Loucy (cell line): ENCODE results near the gene GSK3B.

Experiments used
- H2AFZ ChIP-seq: fragments of 200-600 bp; sonication (generic); 2 replicates; pipeline ENCODE4 v1.6.0; 2016; ENCODE audit warnings: antibody characterized with exemption, mild to moderate bottlenecking, low read length, moderate library complexity
- H3F3A ChIP-seq: fragments of 200-600 bp; 2 replicates; pipeline ENCODE4 v1.6.0; 2016; ENCODE audit warnings: antibody characterized with exemption, low read depth, mild to moderate bottlenecking
- H3K27me3 ChIP-seq: fragments of 200-600 bp; sonication (generic); 2 replicates; pipeline ENCODE4 v1.6.1; 2014; ENCODE audit warnings: low read length, mild to moderate bottlenecking; ENCODE audit not compliant: insufficient read depth, poor library complexity, severe bottlenecking
- H3K36me3 ChIP-seq: fragments of 200-600 bp; sonication (generic); 2 replicates; pipeline ENCODE4 v1.6.1; 2016; ENCODE audit warnings: low read length; ENCODE audit not compliant: insufficient read depth
- H3K4me1 ChIP-seq: fragments of 200-600 bp; sonication (generic); 2 replicates; pipeline ENCODE4 v1.5.1; 2014; ENCODE audit warnings: low read length, mild to moderate bottlenecking; ENCODE audit not compliant: insufficient read depth, poor library complexity, severe bottlenecking
- H3K4me2 ChIP-seq: fragments of 200-600 bp; sonication (generic); 2 replicates; pipeline ENCODE4 v1.6.0; 2014; ENCODE audit warnings: antibody characterized with exemption, low read length, low read depth, mild to moderate bottlenecking; ENCODE audit not compliant: poor library complexity, severe bottlenecking
- H3K4me3 ChIP-seq: fragments of 200-600 bp; sonication (generic); 2 replicates; pipeline ENCODE4 v1.5.1; 2014; ENCODE audit warnings: low read length, mild to moderate bottlenecking, mixed read lengths; ENCODE audit not compliant: poor library complexity, severe bottlenecking
- H3K79me2 ChIP-seq: fragments of 200-600 bp; sonication (generic); 2 replicates; pipeline ENCODE4 v1.6.1; 2014; ENCODE audit warnings: low read length; ENCODE audit not compliant: insufficient read depth
- H3K9ac ChIP-seq: fragments of 200-600 bp; sonication (generic); 2 replicates; pipeline ENCODE4 v1.6.0; 2014; ENCODE audit warnings: mild to moderate bottlenecking, low read depth, low read length, moderate library complexity; ENCODE audit not compliant: poor library complexity, severe bottlenecking
- H3K9me2 ChIP-seq: fragments of 200-600 bp; sonication (generic); replicated peaks from 2 replicates; pipeline ENCODE4 v1.6.1; 2016; ENCODE audit warnings: low read depth, low read length, mixed read lengths
- H3K9me3 ChIP-seq: fragments of 200-600 bp; sonication (generic); 2 replicates; pipeline ENCODE4 v1.6.1; 2014; ENCODE audit warnings: mild to moderate bottlenecking, antibody characterized with exemption, low read length, low read depth; ENCODE audit not compliant: insufficient read depth
- H4K20me1 ChIP-seq: fragments of 200-600 bp; sonication (generic); 2 replicates; pipeline ENCODE4 v1.6.0; 2014; ENCODE audit warnings: antibody characterized with exemption, low read length, mild to moderate bottlenecking; ENCODE audit not compliant: insufficient read depth, poor library complexity, severe bottlenecking
- CTCF ChIP-seq: fragments of 200-600 bp; sonication (generic); conservative IDR thresholded peaks from 2 replicates; pipeline ENCODE4 v1.5.1; 2014; ENCODE audit warnings: mild to moderate bottlenecking, antibody characterized with exemption, low read length
- EZH2phosphoT487 ChIP-seq: fragments of 200-600 bp; IDR thresholded peaks from 2 replicates; pipeline ENCODE4 v1.6.1; 2018; ENCODE audit warnings: antibody characterized with exemption, mild to moderate bottlenecking, moderate library complexity, borderline replicate concordance

The GSK3B gene

GRCh38 chr3:119826711-119827608, 267.3 kb downstream of the GSK3B start:
- Histone ChIP-seq H3K4me1 (no peaks in the 10 kb centered on the region), H3K79me2 (peaks cover 4% of the 10 kb centered on the region; the same call in 1 of the 2 replicates), H3K9ac (no peak overlapping the region), H3K4me3 (no peak overlapping the region), H2AFZ (no peak overlapping the region), H3K9me3 (no peaks in the 10 kb centered on the region), H3K4me2 (no peak overlapping the region), H4K20me1 (peaks cover 13% of the 10 kb centered on the region), H3K27me3 (no peaks in the 10 kb centered on the region), H3K36me3 (peaks cover 41% of the 10 kb centered on the region; the same call in 1 of the 2 replicates), H3K9me2 (no peaks in the 10 kb centered on the region), H3F3A (no peaks in the 10 kb centered on the region; the same call in 1 of the 2 replicates)
- TF ChIP-seq CTCF (no peak), EZH2phosphoT487 (no peak)

GRCh38 chr3:119825820-119826219, 268.4 kb downstream of the GSK3B start:
- Histone ChIP-seq H3K9me3 (no peaks in the 10 kb centered on the region), H3K79me2 (peaks cover 4% of the 10 kb centered on the region; the same call in 1 of the 2 replicates), H3K4me3 (no peak overlapping the region), H3K27me3 (no peaks in the 10 kb centered on the region), H3K4me2 (no peak overlapping the region), H3K36me3 (peaks cover 34% of the 10 kb centered on the region; the same call in 1 of the 2 replicates), H2AFZ (no peak overlapping the region), H3F3A (no peaks in the 10 kb centered on the region; the same call in 1 of the 2 replicates), H3K9ac (no peak overlapping the region), H3K9me2 (no peaks in the 10 kb centered on the region), H3K4me1 (no peaks in the 10 kb centered on the region), H4K20me1 (peaks cover 8% of the 10 kb centered on the region)
- TF ChIP-seq EZH2phosphoT487, result no peak
- no peak for TF ChIP-seq CTCF

GRCh38 chr3:119819806-119820205, 274.4 kb downstream of the GSK3B start:
- Histone ChIP-seq H3K9me3 (no peaks in the 10 kb centered on the region), H3K4me2 (no peak overlapping the region), H3F3A (no peaks in the 10 kb centered on the region; the same call in 1 of the 2 replicates), H3K4me1 (no peaks in the 10 kb centered on the region), H3K79me2 (no peaks in the 10 kb centered on the region), H3K9me2 (no peaks in the 10 kb centered on the region), H4K20me1 (no peaks in the 10 kb centered on the region), H3K4me3 (no peak overlapping the region), H3K36me3 (peaks cover 7% of the 10 kb centered on the region; the same call in 1 of the 2 replicates), H3K27me3 (no peaks in the 10 kb centered on the region), H3K9ac (no peak overlapping the region), H2AFZ (no peak overlapping the region)
- TF ChIP-seq CTCF, result no peak
- no peak for TF ChIP-seq EZH2phosphoT487
